Uterus (tissue), 4 donors: ENCODE measurements around the gene KIRREL3. TPM values are rescaled to one million over a fixed set of nuclear protein-coding genes. Genes with fewer than 3 reads are reported as not detected.

Source experiments
- DNase-seq, 2 donors: peaks; one replicate each; pipeline ENCODE4 v3.0.0-alpha.2; 2019 to 2020
- H3K27ac ChIP-seq, 2 donors: fragments of 200-600 bp; sonication (generic); 1 replicate in 1 of 2; 2 replicates in 1 of 2; pipeline ENCODE4 v1.5.1; 2016 to 2018
- H3K27me3 ChIP-seq, 2 donors: fragments of 200-600 bp; sonication (generic); one replicate each; pipeline ENCODE4 v1.5.1; 2018 to 2019; ENCODE audit warnings: control low read depth in 1 of 2
- H3K36me3 ChIP-seq, 2 donors: fragments of 200-600 bp; sonication (generic); one replicate each; pipeline ENCODE4 v1.5.1; 2019; ENCODE audit warnings: control low read depth in 1 of 2
- H3K4me1 ChIP-seq, 2 donors: fragments of 200-600 bp; sonication (generic); one replicate each; pipeline ENCODE4 v1.5.1; 2018 to 2019; ENCODE audit warnings: control low read depth in 1 of 2
- H3K4me3 ChIP-seq, 2 donors: fragments of 200-600 bp; sonication (generic); 1 replicate in 1 of 2; 2 replicates in 1 of 2; pipeline ENCODE4 v1.5.1; 2018 to 2019; ENCODE audit warnings: mild to moderate bottlenecking in 1 of 2
- H3K9me3 ChIP-seq, 2 donors: fragments of 200-600 bp; sonication (generic); one replicate each; pipeline ENCODE4 v1.5.1; 2019; ENCODE audit warnings: control low read depth in 1 of 2
- POLR2A ChIP-seq, 2 donors: fragments of 450-650 bp; IDR thresholded peaks; one replicate each; pipeline ENCODE4 v1.6.1; 2016; ENCODE audit warnings: antibody characterized with exemption in 2 of 2, mild to moderate bottlenecking in 1 of 2, moderate library complexity in 1 of 2
- intact Hi-C: fragments of 100-400 bp; cut with DNase I; formaldehyde crosslinking; loops from one replicate; pipeline ENCODE4 v1.15.1; 2023; ENCODE audit warnings: low total_unique reads
- total RNA-seq, 4 donors: library from RNA; depleted of rRNA in 3 of 4; stranded (reverse); fragments of >200 nt in 3 of 4; gene quantifications; one replicate each; pipeline versions ENCODE4 v1.1.0 to v1.2.4, GENCODE V29; 2014 to 2023
- TF ChIP-seq, protein P1 (sequence below), 4 experiments: fragments of 200-600 bp in 2 of 4; fragments of 450-650 bp in 2 of 4; sonication (generic) in 2 of 4; IDR thresholded peaks; one replicate each; pipeline ENCODE4 v1.5.1; 2016 to 2019; ENCODE audit warnings: antibody characterized with exemption in 4 of 4, mild to moderate bottlenecking in 2 of 4, moderate library complexity in 1 of 4
- donor health status: DM: yes; HTN: yes; CAD: no.

KIRREL3 gene
- total RNA-seq, 4 donors from 2014 or later: 10.0 TPM; not detected in 3

DNA sequence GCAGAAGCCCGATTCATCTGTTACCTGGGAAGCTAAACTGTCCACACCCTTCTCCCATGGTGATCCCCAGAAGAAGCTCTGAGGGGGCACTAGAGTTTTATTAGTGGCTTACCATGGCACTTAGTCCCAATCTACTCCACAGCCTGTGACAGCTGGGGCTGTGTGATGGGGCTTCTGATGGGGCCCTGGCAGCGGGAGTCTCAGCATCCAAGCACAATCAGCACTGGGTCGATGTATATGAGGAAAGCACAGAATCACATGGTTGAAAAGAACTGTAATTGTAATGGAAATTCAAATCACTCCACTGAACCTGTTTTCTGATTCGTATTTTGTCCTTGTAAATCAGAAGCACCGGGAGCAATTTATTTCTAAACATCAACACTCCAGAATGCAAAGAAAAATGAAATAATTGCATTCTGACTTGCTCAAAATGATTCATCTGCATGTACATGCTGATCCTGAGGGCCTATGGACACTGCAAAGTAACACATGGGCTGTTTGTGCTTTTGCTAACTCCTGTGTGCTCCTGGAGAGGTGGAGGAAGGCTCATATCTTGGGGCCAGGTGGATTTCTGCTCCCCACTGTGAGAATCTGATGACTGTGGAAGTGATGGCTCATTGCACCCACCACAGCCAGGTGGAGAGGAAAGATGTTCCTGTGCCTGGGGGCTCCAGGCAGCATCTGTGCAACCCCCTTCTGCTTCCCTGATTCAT, 203.0 kb downstream of the KIRREL3 start:
- Histone ChIP-seq H3K27me3 (no peaks in the 10 kb centered on the region), H3K4me3 (no peak overlapping the region), H3K9me3 (no peaks in the 10 kb centered on the region), H3K27ac (no peak overlapping the region), H3K36me3 (no peaks in the 10 kb centered on the region), H3K4me1 (no peaks in the 10 kb centered on the region)
- no peak for DNase-seq
- TF ChIP-seq, protein P1, sequence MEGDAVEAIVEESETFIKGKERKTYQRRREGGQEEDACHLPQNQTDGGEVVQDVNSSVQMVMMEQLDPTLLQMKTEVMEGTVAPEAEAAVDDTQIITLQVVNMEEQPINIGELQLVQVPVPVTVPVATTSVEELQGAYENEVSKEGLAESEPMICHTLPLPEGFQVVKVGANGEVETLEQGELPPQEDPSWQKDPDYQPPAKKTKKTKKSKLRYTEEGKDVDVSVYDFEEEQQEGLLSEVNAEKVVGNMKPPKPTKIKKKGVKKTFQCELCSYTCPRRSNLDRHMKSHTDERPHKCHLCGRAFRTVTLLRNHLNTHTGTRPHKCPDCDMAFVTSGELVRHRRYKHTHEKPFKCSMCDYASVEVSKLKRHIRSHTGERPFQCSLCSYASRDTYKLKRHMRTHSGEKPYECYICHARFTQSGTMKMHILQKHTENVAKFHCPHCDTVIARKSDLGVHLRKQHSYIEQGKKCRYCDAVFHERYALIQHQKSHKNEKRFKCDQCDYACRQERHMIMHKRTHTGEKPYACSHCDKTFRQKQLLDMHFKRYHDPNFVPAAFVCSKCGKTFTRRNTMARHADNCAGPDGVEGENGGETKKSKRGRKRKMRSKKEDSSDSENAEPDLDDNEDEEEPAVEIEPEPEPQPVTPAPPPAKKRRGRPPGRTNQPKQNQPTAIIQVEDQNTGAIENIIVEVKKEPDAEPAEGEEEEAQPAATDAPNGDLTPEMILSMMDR (IDR thresholded peaks at IDR 0.05): no peak
- no peak for TF ChIP-seq POLR2A (IDR thresholded peaks at IDR 0.05)
- intact Hi-C loops: no loop called here

DNA sequence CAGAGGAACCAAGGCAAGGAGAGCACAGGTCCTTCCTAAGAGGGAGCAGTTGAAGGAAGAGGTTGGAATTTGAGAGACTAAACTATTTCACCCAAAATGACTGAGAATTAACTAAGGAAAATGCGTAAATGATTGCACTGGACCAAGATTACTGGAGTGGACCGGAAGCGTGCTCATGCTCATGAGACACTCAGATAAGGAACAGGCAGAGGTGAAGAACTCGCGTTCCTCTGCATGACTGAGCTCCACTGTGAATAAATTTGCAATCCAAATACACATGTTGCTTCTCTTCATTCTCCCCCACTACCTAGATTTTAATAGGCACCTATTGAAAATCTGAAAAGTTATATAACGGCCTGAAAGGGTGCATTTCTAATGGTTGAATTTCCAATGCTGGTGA, 207.0 kb downstream of the KIRREL3 start:
- intact Hi-C loops: no loop called here
- Histone ChIP-seq H3K36me3 (no peaks in the 10 kb centered on the region), H3K4me1 (no peaks in the 10 kb centered on the region), H3K27ac (no peak overlapping the region), H3K9me3 (no peaks in the 10 kb centered on the region), H3K27me3 (no peaks in the 10 kb centered on the region), H3K4me3 (no peak overlapping the region)
- TF ChIP-seq, protein P1 (IDR thresholded peaks at IDR 0.05): no peak
- TF ChIP-seq POLR2A (IDR thresholded peaks at IDR 0.05): no peak
- no peak for DNase-seq

DNA sequence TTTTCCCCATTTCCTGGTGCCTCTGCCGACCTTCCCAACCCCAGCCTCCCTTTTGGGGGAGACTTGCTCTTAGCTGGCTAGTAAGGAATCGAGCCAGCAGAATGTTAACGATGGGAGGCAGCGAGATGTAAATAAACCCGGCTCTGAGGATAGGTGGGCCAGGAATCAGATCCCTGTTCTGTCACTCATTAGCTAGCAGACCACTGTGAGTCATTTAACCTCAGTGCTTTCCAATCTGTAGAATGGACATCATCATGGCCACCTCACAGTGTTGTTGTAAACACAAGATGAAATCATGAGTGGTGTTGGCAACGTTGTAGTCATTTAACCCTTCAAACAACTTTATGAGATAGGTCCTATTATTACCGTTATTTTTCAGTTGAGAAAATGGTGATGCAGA, 208.6 kb downstream of the KIRREL3 start:
- no peaks in the 10 kb centered on the region for H3K9me3 ChIP-seq
- no peak overlapping the region for H3K4me3 ChIP-seq
- no peak overlapping the region for H3K27ac ChIP-seq
- no peak for DNase-seq
- no peaks in the 10 kb centered on the region for H3K27me3 ChIP-seq
- intact Hi-C loops: no loop called here
- H3K36me3 ChIP-seq: no peaks in the 10 kb centered on the region
- TF ChIP-seq, protein P1 (IDR thresholded peaks at IDR 0.05): no peak
- TF ChIP-seq POLR2A (IDR thresholded peaks at IDR 0.05): no peak
- no peaks in the 10 kb centered on the region for H3K4me1 ChIP-seq

DNA sequence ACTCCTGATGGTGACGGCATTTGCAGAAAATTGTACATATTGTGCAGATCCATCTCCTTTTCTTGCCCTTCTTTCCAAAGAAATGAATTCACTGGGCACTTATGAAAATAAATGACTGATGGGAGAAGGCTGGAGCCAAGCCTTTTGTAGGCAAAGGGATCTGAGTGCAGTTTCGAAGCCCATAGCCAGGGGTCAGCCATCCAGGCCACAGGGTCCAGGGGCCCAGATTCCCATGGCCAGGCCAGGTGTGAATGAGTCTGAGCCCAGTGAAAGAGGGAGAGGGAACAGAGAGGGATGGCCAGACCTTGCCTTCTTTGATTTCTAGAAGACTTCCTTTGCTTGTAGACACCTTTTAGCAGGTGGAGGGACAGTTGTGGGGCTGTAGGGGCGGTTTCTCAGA, 209.1 kb downstream of the KIRREL3 start:
- Histone ChIP-seq H3K27ac (no peak overlapping the region), H3K4me1 (no peaks in the 10 kb centered on the region), H3K36me3 (no peaks in the 10 kb centered on the region), H3K4me3 (no peak overlapping the region), H3K9me3 (no peaks in the 10 kb centered on the region), H3K27me3 (no peaks in the 10 kb centered on the region)
- no peak for DNase-seq
- TF ChIP-seq, protein P1 (IDR thresholded peaks at IDR 0.05): no peak
- TF ChIP-seq POLR2A (IDR thresholded peaks at IDR 0.05): no peak
- intact Hi-C loops: no loop called here

DNA sequence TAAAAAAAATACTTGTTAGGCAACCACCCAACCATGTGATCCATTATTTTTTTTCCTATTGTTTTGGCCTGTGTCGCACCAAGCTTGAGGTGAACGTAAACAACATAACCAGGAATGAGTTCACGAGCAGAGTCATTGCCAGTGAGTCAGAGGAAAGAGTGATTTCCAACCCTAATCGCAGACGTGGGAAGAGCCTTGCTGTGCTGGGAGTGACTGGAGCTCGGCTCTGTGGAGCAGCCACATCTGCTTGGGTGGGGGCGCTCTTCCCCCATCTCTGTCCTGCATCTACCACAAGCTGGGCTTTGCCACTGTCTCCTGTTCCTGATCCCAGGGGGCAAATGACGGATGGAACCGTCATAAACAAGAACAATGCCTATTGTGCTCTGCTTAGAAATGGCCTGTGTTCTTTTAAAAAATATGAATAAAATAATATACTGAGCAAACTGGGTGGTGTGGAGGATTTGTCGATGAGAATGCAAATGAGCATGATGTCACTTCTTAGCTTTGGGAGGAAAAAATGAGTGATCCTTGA, 210.0 kb downstream of the KIRREL3 start:
- Histone ChIP-seq H3K4me3 (no peak overlapping the region), H3K4me1 (no peaks in the 10 kb centered on the region), H3K36me3 (no peaks in the 10 kb centered on the region), H3K9me3 (no peaks in the 10 kb centered on the region), H3K27ac (no peak overlapping the region), H3K27me3 (no peaks in the 10 kb centered on the region)
- intact Hi-C loops: no loop called here
- DNase-seq: no peak
- TF ChIP-seq, protein P1 (IDR thresholded peaks at IDR 0.05): no peak
- no peak for TF ChIP-seq POLR2A (IDR thresholded peaks at IDR 0.05)
